Measurements from ENCODE around the gene TIMM23. TPM values are rescaled to one million over a fixed set of nuclear protein-coding genes. Genes with fewer than 3 reads are reported as not detected.
"Not testable (repeated sequence)": the region's sequence is repeated elsewhere in the genome, so short reads cannot be mapped to it uniquely, and the experiment has no call there.

Gene TIMM23
- total and polyA plus RNA-seq, 4 donors: 64.3 to 78.9 (median 72.1) TPM

DNA sequence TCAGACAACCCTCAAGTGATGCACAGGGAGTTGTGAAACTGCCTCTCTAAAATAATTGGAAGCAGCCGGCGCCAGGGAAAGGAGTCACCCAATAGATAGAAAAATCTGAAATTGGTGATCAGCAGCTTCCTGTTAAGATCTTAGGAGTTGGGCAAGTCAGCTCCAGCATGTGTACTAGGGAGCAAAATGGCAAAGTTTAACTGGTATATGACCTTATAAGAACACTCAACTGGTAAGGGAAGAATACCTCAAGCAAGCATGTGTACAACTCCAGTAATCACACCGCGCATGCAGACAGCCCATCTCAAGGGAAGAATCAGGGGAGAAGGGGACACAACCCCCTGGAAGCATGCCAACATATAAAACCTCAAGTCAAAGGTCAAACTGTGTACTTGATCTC lies 17.9 kb upstream of the TIMM23 start:
- H3K27me3 ChIP-seq (ENCODE audit: control insufficient read depth, insufficient read depth, low read length); H3K36me3 ChIP-seq (ENCODE audit: control insufficient read depth, insufficient read depth, low read length); H3K9me3 ChIP-seq (ENCODE audit: control insufficient read depth, insufficient read depth, low read length); H3K27ac ChIP-seq (ENCODE audit: low read depth, low read length); DNase-seq (ENCODE audit: low read depth in 4 of 6, low spot score in 6 of 6); H3K4me1 ChIP-seq (ENCODE audit: control insufficient read depth, insufficient read depth, low read length); H3K4me3 ChIP-seq (ENCODE audit: low read depth, low read length): not testable (repeated sequence)
- no CpG with 5 or more reads among the region's 4 CpGs for WGBS (ENCODE audit: insufficient coverage)

DNA sequence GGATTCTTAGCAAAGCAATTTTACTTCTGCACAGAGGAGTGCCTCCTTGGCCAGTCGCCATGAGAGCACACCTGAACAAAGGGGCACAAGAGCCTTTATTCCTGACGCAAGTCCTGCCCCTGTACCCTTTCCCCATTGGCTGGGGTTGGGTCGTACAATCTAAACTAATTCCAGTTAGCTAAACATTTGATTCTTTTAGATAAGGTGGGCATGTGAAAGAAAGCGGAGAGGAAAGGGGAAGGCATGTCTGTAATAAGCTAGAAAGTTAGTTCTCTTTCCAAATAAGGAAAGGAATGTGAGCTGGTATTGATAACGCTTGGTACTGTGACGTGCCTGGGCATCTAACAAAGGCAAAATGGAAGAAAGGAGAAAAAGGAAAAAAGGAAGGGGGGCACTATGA lies 15.7 kb upstream of the TIMM23 start:
- not testable (repeated sequence) for H3K36me3 ChIP-seq (ENCODE audit: control insufficient read depth, insufficient read depth, low read length); H3K4me3 ChIP-seq (ENCODE audit: low read depth, low read length); H3K4me1 ChIP-seq (ENCODE audit: control insufficient read depth, insufficient read depth, low read length); DNase-seq (ENCODE audit: low read depth in 4 of 6, low spot score in 6 of 6); H3K9me3 ChIP-seq (ENCODE audit: control insufficient read depth, insufficient read depth, low read length); H3K27ac ChIP-seq (ENCODE audit: low read depth, low read length); H3K27me3 ChIP-seq (ENCODE audit: control insufficient read depth, insufficient read depth, low read length)
- WGBS (ENCODE audit: insufficient coverage): no CpG with 5 or more reads among the region's 6 CpGs

DNA sequence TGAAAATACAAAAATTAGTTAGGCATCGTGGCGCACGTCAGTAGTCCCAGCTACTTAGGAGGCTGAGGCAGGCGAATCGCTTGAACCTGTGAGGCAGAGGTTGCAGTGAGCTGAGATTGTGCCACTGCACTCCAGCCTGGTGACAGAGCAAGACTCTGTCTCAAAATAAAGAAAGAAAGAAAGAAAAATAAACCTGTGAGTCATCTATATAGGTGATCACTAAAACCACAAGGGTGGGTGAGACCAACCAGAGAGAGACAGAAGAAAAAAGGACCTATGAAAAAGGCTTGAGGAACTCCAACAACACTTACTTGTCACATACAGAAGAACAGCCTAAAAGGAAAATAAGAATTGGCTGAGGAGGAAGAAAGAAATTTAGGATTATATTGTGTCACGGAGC lies 14.4 kb upstream of the TIMM23 start:
- not testable (repeated sequence) for H3K27ac ChIP-seq (ENCODE audit: low read depth, low read length); DNase-seq (ENCODE audit: low read depth in 4 of 6, low spot score in 6 of 6); H3K27me3 ChIP-seq (ENCODE audit: control insufficient read depth, insufficient read depth, low read length); H3K4me1 ChIP-seq (ENCODE audit: control insufficient read depth, insufficient read depth, low read length); H3K9me3 ChIP-seq (ENCODE audit: control insufficient read depth, insufficient read depth, low read length); H3K36me3 ChIP-seq (ENCODE audit: control insufficient read depth, insufficient read depth, low read length); H3K4me3 ChIP-seq (ENCODE audit: low read depth, low read length)
- 96% methylated on average over 4 of the region's 6 CpGs for WGBS (ENCODE audit: insufficient coverage)

- H3K4me3 ChIP-seq (ENCODE audit: low read depth, low read length); H3K9me3 ChIP-seq (ENCODE audit: control insufficient read depth, insufficient read depth, low read length); H3K27me3 ChIP-seq (ENCODE audit: control insufficient read depth, insufficient read depth, low read length); H3K36me3 ChIP-seq (ENCODE audit: control insufficient read depth, insufficient read depth, low read length); H3K4me1 ChIP-seq (ENCODE audit: control insufficient read depth, insufficient read depth, low read length); H3K27ac ChIP-seq (ENCODE audit: low read depth, low read length); DNase-seq (ENCODE audit: low read depth in 4 of 6, low spot score in 6 of 6): not testable (repeated sequence)
- no CpG with 5 or more reads among the region's 6 CpGs for WGBS (ENCODE audit: insufficient coverage)
Observed at GRCh38 chr10:45962686-45963452, 9.4 kb upstream of the TIMM23 start.

DNA sequence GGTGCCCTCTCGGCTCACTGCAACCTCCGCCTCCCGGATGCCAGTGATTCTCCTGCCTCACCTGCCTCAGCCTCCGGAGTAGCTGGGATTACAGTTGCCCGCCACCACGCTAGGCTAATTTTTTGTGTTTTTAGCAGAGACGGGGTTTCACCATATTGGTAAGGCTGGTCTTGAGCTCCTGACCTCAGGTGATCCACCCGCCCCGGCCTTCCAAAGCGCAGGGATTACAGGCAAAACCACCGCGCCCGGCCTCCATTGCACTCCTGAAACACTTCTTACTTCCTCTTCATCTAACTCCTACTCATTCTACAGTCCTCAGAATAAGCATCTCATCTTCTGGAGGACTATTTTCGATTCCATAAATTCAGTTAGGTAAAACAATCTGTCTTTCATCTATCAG lies 1.3 kb upstream of the TIMM23 start:
- H3K27me3 ChIP-seq (ENCODE audit: control insufficient read depth, insufficient read depth, low read length); H3K27ac ChIP-seq (ENCODE audit: low read depth, low read length); H3K4me1 ChIP-seq (ENCODE audit: control insufficient read depth, insufficient read depth, low read length); H3K9me3 ChIP-seq (ENCODE audit: control insufficient read depth, insufficient read depth, low read length); H3K36me3 ChIP-seq (ENCODE audit: control insufficient read depth, insufficient read depth, low read length); DNase-seq (ENCODE audit: low read depth in 4 of 6, low spot score in 6 of 6): not testable (repeated sequence)
- H3K4me3 ChIP-seq (ENCODE audit: low read depth, low read length): peak overlapping the region; percentile 72
- 56% methylated on average over 6 of the region's 14 CpGs for WGBS (ENCODE audit: insufficient coverage)

GRCh38 chr10:45971742-45972105 lies 565 bp upstream of the TIMM23 start:
- H3K27ac ChIP-seq (ENCODE audit: low read depth, low read length); H3K27me3 ChIP-seq (ENCODE audit: control insufficient read depth, insufficient read depth, low read length); H3K9me3 ChIP-seq (ENCODE audit: control insufficient read depth, insufficient read depth, low read length); H3K4me1 ChIP-seq (ENCODE audit: control insufficient read depth, insufficient read depth, low read length); H3K36me3 ChIP-seq (ENCODE audit: control insufficient read depth, insufficient read depth, low read length); DNase-seq (ENCODE audit: low read depth in 4 of 6, low spot score in 6 of 6): not testable (repeated sequence)
- H3K4me3 ChIP-seq (ENCODE audit: low read depth, low read length): peak overlapping the region; percentile 72
- 0% methylated on average over 23 of the region's 25 CpGs for WGBS (ENCODE audit: insufficient coverage)

DNA sequence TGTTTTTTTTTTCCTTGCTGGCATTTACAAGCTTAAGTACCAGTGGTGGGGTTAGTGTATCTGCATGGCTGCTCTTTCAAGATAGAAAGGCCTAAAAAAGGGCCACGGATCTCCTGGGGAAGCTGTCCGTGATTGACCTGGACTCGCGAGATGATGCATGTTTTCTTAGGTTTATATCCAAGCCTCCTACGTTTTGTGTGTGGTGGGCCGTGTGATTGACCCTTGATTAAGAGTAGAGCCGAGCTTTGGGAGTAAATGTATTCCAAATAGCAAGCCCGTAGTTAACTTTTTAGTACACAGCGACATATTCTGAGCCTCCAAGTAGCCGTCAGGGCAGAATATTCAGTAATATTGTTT lies 502 bp downstream of the TIMM23 start:
- Histone ChIP-seq H3K27ac (ENCODE audit: low read depth, low read length) (peak overlapping the region; percentile 33), H3K4me3 (ENCODE audit: low read depth, low read length) (peak overlapping the region; percentile 72)
- not testable (repeated sequence) for H3K9me3 ChIP-seq (ENCODE audit: control insufficient read depth, insufficient read depth, low read length); H3K27me3 ChIP-seq (ENCODE audit: control insufficient read depth, insufficient read depth, low read length); DNase-seq (ENCODE audit: low read depth in 4 of 6, low spot score in 6 of 6); H3K36me3 ChIP-seq (ENCODE audit: control insufficient read depth, insufficient read depth, low read length); H3K4me1 ChIP-seq (ENCODE audit: control insufficient read depth, insufficient read depth, low read length)
- 0% methylated on average over 3 of the region's 10 CpGs for WGBS (ENCODE audit: insufficient coverage)

DNA sequence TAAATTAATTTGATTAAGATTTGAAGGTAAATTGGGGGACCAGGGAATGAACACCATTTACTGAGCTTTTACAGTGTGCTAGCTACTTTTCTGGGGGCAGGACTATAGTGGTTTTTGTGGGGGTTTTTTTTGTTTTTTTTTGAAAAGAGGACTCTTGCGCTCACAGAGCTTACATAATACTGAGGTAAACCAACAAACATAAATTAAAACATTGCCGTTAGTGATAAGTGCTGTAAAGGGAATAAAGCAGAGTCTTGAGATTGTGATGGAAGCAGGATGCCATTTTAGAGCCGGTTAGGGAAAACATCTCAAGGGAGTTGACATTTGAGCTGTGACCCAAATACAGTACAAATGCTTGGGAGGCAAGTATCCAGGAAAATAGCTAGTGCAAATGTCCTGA lies 1.8 kb downstream of the TIMM23 start:
- 78% methylated on average over 1 of the region's 3 CpGs for WGBS (ENCODE audit: insufficient coverage)
- H3K4me3 ChIP-seq (ENCODE audit: low read depth, low read length); H3K36me3 ChIP-seq (ENCODE audit: control insufficient read depth, insufficient read depth, low read length); H3K27ac ChIP-seq (ENCODE audit: low read depth, low read length); H3K27me3 ChIP-seq (ENCODE audit: control insufficient read depth, insufficient read depth, low read length); H3K9me3 ChIP-seq (ENCODE audit: control insufficient read depth, insufficient read depth, low read length); H3K4me1 ChIP-seq (ENCODE audit: control insufficient read depth, insufficient read depth, low read length); DNase-seq (ENCODE audit: low read depth in 4 of 6, low spot score in 6 of 6): not testable (repeated sequence)

GRCh38 chr10:45978554-45978953 lies 6.3 kb downstream of the TIMM23 start:
- DNase-seq (ENCODE audit: low read depth in 4 of 6, low spot score in 6 of 6); H3K27ac ChIP-seq (ENCODE audit: low read depth, low read length): not testable (repeated sequence)

DNA sequence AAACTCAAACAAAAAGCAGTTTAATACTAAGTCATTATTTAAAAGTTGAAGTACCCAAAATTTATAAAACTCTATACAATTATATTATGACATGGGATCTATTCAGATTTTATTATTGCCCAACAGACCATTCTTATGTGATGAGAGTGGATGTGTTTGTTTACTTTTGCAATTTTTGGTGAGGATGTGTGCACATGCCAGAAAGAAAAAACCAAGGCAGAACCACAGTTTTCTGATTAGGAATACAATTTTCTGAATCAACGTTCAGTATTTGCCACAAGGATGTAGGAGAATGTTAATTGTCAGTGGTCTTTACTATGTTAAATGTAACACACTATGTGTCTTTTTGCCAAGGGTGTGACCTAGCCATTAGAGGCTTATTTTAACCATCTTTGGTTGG lies 9.1 kb downstream of the TIMM23 start:
- not testable (repeated sequence) for H3K4me1 ChIP-seq (ENCODE audit: control insufficient read depth, insufficient read depth, low read length); H3K9me3 ChIP-seq (ENCODE audit: control insufficient read depth, insufficient read depth, low read length); H3K27ac ChIP-seq (ENCODE audit: low read depth, low read length); H3K36me3 ChIP-seq (ENCODE audit: control insufficient read depth, insufficient read depth, low read length); DNase-seq (ENCODE audit: low read depth in 4 of 6, low spot score in 6 of 6); H3K27me3 ChIP-seq (ENCODE audit: control insufficient read depth, insufficient read depth, low read length); H3K4me3 ChIP-seq (ENCODE audit: low read depth, low read length)
- WGBS (ENCODE audit: insufficient coverage): no CpG with 5 or more reads among the region's 1 CpG

More at GRCh38 chr10:45978554-45978953, 6.3 kb downstream of the TIMM23 start:
- H3K4me1 ChIP-seq (ENCODE audit: control insufficient read depth, insufficient read depth, low read length); H3K36me3 ChIP-seq (ENCODE audit: control insufficient read depth, insufficient read depth, low read length); H3K9me3 ChIP-seq (ENCODE audit: control insufficient read depth, insufficient read depth, low read length); H3K4me3 ChIP-seq (ENCODE audit: low read depth, low read length); H3K27me3 ChIP-seq (ENCODE audit: control insufficient read depth, insufficient read depth, low read length): not testable (repeated sequence)
- WGBS (ENCODE audit: insufficient coverage): no CpG with 5 or more reads among the region's 2 CpGs
